NCI-H2171 treated with DMSO at 0.1 percent for 48 hours (cell line): ENCODE results near the gene ARHGEF25.
"Not testable (repeated sequence)": the region's sequence is repeated elsewhere in the genome, so short reads cannot be mapped to it uniquely, and the experiment has no call there.

Experiments
- DNase-seq: peaks from one replicate; lab custom pipeline; 2025; lab: John Stamatoyannopoulos, UW

ARHGEF25 gene

DNA sequence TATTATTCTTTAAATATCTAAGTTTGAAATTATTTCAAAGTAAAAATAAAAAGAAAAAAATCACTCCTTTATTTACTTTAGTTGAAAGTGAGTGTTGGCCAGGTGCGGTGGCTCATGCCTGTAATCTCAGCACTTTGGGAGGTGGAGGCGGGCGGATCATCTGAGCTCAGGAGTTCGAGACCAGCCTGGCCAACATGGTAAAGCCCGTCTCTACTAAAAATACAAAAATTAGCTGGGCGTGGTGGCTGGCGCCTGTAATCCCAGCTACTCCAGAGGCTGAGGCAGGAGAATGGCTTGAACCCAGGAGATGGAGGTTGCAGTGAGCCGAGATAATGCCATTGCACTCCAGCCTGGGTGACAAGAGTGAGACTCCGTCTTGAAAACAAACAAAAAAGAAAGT, 25.5 kb downstream of the ARHGEF25 start:
- DNase-seq: not testable (repeated sequence)

DNA sequence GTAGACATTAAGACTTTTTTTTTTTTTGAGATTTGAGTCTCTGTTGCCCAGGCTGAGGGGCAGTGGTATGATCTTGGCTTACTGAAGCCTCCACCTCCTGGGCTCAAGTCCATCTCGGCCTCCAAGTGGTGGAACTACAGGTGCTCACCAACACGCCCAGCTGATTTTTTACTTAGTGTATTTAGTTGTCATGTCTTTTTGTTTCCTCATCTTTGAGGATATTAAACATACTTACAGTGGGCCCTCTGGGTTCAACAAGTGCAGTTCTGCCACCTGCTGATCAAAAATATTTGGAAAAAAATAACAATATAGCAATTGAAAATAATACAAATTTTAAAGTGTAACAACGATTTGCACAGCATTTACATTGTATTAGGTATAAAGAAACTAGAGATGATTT, 26.1 kb downstream of the ARHGEF25 start:
- DNase-seq: no peak

DNA sequence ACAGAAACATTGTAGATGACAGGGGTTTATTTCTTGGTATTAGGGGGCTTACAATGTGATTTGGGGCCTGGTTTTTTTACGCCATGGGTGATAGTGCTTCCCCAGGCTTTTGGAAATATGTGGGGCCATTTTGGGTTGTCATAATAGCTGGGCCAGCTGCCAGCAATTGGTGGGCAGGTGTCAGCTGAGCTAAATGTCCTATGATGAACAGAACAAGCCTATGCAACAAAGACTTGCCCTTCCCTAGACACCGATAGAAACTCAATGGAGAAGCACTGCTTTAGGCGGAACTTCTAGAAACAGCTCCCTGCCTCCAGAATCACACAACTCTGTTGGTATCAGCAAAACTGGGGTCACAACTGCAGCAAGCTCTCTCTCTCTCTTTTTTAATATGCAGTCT, 26.9 kb downstream of the ARHGEF25 start:
- no peak for DNase-seq

DNA sequence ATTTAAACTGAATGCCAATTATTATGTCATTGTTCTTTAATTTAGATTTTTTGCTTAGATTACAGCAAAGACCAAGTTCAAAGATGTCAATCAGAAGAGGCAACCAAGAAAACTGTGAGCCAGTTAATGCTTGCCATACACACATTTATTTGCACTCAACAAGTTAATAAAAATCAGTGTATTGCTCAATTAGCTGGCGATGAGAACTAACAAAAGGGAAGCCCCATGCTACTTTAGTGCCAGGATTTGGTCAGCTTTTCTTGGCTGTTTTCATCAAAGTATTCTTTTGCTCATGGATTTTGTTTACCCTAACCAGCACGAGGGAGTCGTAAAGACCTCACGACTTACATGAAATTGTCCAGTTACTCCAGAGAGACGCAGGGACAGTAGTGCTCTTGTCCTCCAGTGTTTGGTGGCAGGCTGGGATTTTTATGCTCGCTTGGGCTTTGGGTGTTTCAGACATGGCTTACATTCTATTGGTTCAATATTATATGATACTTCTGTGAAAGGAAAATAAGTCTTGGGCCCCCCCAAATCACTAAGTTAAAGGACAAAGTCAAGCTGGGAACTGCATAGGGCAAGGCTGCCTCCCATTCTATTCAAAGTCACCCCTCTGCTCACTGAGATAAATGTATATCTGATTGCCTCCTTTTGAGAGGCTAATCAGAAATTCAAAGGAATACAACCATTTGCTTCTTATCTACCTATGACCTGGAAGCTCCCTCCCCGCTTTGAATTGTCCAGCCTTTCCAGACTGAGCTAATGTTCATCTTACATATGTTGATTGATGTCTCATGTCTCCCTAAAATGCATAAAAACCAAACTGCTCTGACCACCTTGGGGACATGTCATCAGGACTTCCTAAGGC, 29.2 kb downstream of the ARHGEF25 start:
- DNase-seq: no peak

DNA sequence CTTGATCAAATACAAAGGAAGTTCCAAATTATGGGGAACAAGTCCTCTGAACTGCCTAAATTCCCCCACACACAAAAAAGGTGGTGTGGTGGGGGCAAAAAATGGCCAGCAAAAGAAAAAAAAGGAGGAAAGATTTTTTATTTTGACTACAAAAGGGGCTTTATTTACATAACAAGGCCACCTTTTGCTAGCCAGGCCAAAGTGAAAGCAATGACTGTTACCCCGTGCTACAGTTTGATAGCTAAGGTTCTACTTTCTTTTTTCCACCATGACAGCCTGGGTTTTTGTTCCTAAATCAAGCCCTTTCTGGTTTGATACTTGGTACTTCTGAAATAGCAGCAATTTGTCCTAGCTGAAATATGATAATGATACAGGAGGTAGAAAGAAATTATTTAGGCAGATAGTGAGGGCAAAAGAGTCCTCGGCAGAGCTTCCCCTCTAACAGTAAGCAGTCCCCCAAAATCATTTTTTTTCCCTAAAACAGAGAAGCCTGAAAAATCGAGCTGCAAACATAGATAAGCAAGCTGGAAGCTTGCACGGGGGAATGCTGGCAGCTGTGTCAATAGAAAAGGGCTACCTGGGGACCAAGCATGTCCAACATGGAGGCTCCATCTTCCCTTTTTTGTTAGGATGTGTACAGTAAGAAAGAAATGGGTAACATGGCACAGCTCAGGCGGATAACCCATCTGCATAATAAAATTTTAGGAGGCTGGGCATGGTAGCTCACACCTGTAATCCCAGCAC, 30.6 kb downstream of the ARHGEF25 start:
- DNase-seq: no peak

DNA sequence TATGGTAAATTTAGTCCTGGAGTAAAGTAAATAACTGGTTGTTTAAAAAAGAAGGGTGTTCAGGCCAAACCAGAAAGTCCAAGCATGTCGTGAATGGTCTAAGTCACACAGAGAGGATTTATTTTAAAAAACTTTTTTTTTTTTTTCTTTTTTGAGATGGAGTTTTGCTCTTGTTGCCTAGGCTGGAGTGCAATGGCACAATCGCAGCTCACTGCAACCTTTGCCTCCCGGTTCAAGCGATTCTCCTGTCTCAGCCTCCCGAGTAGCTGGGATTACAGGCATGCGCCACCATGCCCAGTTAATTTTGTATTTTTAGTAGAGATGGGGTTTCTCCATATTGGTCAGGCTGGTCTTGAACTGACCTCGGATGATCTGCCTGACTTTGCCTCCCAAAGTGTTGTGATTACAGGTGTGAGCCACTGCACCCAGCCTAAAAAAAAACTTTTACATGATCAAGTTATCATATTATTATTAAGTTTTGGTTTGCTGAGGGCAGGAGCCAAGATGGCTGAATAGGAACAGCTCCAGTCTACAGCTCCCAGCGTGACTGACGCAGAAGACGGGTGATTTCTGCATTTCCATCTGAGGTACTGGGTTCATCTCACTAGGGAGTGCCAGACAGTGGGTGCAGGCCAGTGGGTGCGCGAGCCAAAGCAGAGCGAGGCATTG, 34.9 kb downstream of the ARHGEF25 start:
- peak; percentile 13 for DNase-seq

DNA sequence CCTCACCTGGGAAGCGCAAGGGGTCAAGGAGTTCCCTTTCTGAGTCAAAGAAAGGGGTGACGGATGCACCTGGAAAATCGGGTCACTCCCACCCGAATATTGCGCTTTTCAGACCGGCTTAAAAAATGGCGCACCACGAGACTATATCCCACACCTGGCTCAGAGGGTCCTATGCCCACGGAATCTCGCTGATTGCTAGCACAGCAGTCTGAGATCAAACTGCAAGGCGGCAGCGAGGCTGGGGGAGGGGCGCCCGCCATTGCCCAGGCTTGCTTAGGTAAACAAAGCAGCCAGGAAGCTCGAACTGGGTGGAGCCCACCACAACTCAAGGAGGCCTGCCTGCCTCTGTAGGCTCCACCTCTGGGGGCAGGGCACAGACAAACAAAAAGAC, 35.4 kb downstream of the ARHGEF25 start:
- not testable (repeated sequence) for DNase-seq

DNA sequence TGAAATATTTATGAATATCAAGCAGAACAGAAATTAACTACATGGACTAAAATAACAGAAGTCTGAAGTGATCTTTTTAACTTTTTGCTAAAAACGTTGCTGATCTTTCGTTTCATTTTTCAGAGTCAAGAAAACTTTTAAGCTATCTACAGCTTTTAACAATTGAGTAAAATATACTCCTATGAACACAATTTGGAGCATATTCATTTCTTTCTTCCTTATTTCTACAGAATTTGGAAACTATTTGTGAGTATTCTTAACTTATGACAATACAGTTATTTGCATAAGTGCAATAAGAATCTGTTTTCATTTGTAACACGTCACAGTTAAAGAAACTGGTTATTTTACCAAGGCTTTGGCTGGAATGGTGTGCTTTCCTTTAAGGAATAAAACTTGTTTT, 42.8 kb downstream of the ARHGEF25 start:
- DNase-seq: no peak

DNA sequence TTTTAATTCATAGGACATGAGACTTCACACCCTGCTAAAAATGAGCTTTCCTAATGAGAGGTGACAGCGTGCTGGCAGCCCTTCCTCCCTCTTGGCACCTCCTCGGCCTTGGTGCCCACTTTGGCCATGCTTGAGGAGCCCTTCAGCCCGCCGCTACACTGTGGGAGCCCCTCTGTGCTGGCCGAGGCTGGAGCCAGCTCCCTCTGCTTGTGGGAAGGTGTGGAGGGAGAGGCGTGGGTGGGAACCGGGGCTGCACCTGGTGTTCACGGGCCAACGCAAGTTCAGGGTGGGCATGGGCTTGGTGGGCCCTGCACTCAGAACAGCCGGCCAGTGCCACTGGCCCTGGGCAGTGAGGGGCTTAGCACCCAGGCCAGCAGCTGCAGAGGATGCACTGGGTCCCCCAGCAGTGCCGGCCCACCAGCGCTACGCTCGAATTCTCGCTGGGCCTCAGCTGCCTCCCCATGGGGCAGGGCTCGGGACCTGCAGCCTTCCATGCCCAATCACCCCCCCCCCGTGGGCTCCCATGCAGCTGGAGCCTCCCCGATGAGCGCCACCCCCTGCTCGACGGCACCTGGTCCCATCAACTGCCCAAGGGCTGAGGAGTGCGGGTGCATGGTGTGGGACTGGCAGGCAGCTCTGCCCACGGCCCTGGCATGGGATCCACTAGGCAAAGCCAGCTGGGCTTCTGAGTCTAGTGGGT, 44.5 kb downstream of the ARHGEF25 start:
- no peak for DNase-seq

DNA sequence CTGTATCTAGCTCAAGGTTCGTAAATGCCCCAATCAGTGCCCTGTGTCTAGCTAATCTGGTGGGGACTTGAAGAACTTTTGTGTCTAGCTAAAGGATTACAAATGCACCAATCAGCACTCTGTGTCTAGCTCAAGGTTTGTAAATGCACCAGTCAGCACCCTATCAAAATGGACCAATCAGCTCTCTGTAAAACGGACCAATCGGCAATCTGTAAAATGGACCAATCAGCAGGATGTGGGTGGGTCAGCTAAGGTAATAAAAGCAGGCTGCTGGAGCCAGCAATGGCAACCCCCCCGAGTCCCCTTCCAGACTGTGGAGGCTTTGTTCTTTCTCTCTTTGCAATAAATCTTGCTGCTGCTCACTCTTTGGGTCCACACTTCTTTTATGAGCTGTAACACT, 45.2 kb downstream of the ARHGEF25 start:
- not testable (repeated sequence) for DNase-seq

DNA sequence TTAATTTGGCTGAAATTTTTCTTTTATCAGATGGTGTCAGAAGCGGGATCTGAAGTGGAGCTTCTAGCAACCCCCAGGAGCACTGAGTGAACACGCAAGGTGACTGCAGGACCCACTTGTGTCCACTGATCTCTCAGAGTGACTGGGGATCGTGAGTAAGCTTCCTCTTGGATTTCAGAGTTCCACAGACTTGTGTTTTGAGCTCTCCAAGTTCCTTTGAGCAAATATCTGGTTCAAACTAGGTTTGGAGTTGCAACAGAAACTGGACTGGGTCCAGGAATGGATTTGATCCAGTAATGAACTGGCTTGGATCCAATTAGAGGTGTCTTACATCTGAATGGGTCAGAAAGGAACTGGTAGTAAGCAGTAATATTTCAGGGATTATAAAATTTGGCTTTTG, 46.5 kb downstream of the ARHGEF25 start:
- DNase-seq: no peak

DNA sequence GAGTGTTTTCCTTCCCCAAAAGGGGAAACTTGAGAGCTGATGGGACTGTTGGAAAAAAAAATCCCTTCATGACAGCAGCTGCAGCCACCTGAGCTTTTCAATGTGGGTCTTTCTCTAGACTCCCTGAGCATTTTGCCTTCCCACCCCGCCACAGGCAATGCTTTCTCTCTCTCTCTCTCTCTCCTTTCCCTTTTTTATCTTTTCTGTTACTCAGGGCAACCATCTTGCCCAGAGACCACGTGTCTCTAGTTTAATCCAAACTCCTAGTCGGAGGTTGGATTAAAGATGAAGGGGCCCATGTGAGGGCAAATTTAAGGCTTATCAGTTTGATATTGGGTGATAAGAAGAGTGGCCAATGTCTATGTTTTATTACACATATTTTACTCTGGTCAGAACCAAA, 47.7 kb downstream of the ARHGEF25 start:
- no peak for DNase-seq

DNA sequence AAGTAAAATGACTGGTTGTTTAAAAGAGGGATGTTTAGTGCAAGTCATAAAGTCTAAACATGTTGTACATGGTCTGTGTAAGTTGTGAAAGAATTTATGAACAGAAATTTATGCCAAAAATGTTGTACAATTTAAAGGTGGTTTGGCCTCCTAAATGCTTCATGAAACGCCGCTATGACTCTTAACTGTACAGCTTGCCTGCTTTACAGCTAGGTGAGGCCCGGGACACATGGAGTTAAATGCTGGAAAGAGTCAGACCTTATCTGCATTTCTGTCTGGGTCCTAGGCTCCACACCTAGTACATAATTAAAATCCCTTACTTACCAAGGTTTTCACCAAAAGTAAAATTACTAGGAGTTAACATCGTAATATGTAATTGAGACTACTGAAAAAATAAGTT, 50.1 kb downstream of the ARHGEF25 start:
- DNase-seq: no peak

DNA sequence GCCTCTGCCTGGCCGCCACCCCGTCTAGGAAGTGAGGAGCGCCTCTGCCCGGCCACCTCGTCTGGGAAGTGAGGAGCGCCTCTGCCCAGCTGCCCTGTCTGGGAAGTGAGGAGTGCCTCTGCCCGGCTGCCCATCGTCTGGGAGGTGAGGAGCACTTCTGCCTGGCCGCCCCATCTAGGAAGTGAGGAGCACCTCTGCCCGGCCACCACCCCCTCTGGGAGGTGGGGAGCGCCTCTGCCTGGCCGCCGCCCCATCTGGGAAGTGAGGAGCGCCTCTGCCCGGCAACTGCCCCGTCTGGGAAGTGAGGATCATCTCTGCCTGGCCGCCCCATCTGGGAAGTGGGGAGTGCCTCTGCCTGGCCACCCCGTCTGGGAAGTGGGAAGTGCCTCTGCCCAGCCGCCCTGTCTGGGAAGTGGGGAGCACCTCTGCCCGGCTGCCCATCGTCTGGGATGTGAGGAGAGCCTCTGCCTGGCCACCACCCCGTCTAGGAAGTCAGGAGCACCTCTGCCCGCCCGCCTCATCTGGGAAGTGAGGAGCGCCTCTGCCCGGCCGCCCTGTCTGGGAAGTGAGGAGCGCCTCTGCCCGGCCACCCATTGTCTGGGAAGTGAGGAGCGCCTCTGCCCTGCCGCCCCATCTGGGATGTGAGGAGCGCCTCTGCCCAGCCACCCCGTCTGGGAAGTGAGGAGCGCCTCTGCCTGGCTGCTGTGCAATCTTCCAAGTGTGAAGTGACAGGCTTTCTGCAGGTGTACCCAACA, 54.0 kb downstream of the ARHGEF25 start:
- DNase-seq: not testable (repeated sequence)
